HL-60 (cell line): ENCODE data around the gene RUFY2.

Experiments used
- DNase-seq, 2 experiments: peaks; one replicate each; pipeline ENCODE4 v3.0.0-alpha.2; 2010 to 2020; ENCODE audit warnings: low read depth in 1 of 2, low spot score in 1 of 2
- H3K27ac ChIP-seq: fragments of 250-450 bp; sonication (Bioruptor Pico); replicated peaks from 2 replicates; pipeline ENCODE4 v1.5.1; 2020; ENCODE audit warnings: mild to moderate bottlenecking, moderate library complexity
- H3K27me3 ChIP-seq: fragments of 250-450 bp; sonication (Bioruptor Pico); 2 replicates; pipeline ENCODE4 v1.5.1; 2021; ENCODE audit warnings: mild to moderate bottlenecking, moderate library complexity; ENCODE audit not compliant: insufficient read depth, poor library complexity, severe bottlenecking
- H3K4me3 ChIP-seq: replicated peaks from 2 replicates; pipeline ENCODE4 v1.5.1; 2011; ENCODE audit warnings: mild to moderate bottlenecking, control low read depth, low read length; ENCODE audit not compliant: insufficient read depth
- CTCF ChIP-seq: IDR thresholded peaks from one replicate; pipeline ENCODE4 v1.5.1; 2011; ENCODE audit warnings: low read length, control low read depth, inconsistent platforms; ENCODE audit not compliant: insufficient read depth
- GABPA ChIP-seq: IDR thresholded peaks from 2 replicates; pipeline ENCODE4 v1.6.1; 2012; ENCODE audit warnings: low read depth
- POLR2AphosphoS5 ChIP-seq: IDR thresholded peaks from 2 replicates; pipeline ENCODE4 v1.6.1; 2012; ENCODE audit warnings: low read depth
- REST ChIP-seq: IDR thresholded peaks from 2 replicates; pipeline ENCODE4 v1.6.1; 2012; ENCODE audit warnings: low read depth; ENCODE audit not compliant: insufficient replicate concordance
- SPI1 ChIP-seq: IDR thresholded peaks from 2 replicates; pipeline ENCODE4 v1.6.1; 2012; ENCODE audit warnings: low read depth, mild to moderate bottlenecking, borderline replicate concordance

Gene RUFY2

GRCh38 chr10:68348265-68348741 lies 58.8 kb downstream of the RUFY2 start:
- Histone ChIP-seq H3K4me3 (no peak overlapping the region), H3K27ac (no peak overlapping the region), H3K27me3 (no peaks in the 10 kb centered on the region)
- TF ChIP-seq POLR2AphosphoS5 (no peak), CTCF (peak; percentile 96)
- peak; percentile 25 to 53 for DNase-seq

GRCh38 chr10:68346774-68347173 lies 60.3 kb downstream of the RUFY2 start:
- TF ChIP-seq SPI1 (no peak), GABPA (no peak), POLR2AphosphoS5 (no peak), REST (no peak), CTCF (no peak)
- no peak for DNase-seq
- Histone ChIP-seq H3K27me3 (no peaks in the 10 kb centered on the region), H3K4me3 (no peak overlapping the region), H3K27ac (no peak overlapping the region)

- no peak for DNase-seq
- TF ChIP-seq REST (no peak), CTCF (no peak)
- Histone ChIP-seq H3K27me3 (no peaks in the 10 kb centered on the region), H3K4me3 (no peak overlapping the region), H3K27ac (no peak overlapping the region)
These were observed 61.5 kb downstream of the RUFY2 start for GRCh38 chr10:68345621-68346020.

- no peak overlapping the region for H3K4me3 ChIP-seq
- H3K27me3 ChIP-seq = no peaks in the 10 kb centered on the region
- no peak for DNase-seq
- TF ChIP-seq REST (no peak), POLR2AphosphoS5 (no peak), SPI1 (no peak), GABPA (no peak), CTCF (no peak)
- no peak overlapping the region for H3K27ac ChIP-seq
These were observed 64.1 kb downstream of the RUFY2 start for GRCh38 chr10:68342909-68343516.
